Ascending aorta (tissue), 2 donors: ENCODE data around the gene MAD2L1. TPM values are rescaled to one million over a fixed set of nuclear protein-coding genes. Genes with fewer than 3 reads are reported as not detected.

Source experiments
- DNase-seq, 2 donors: peaks; one replicate each; pipeline ENCODE4 v3.0.0-alpha.2; 2019; ENCODE audit warnings: low spot score in 2 of 2
- H3K27ac ChIP-seq, 2 donors: fragments of 200-600 bp; sonication (generic); one replicate each; pipeline ENCODE4 v1.5.1; 2016 to 2017; ENCODE audit warnings: mild to moderate bottlenecking in 1 of 2
- H3K27me3 ChIP-seq: fragments of 200-600 bp; sonication (generic); one replicate; pipeline ENCODE4 v1.5.1; 2017
- H3K36me3 ChIP-seq, 2 donors: fragments of 200-600 bp; sonication (generic); one replicate each; pipeline ENCODE4 v1.5.1; 2016
- H3K4me1 ChIP-seq, 2 donors: fragments of 200-600 bp; sonication (generic); one replicate each; pipeline ENCODE4 v1.5.1; 2016 to 2017; ENCODE audit warnings: mild to moderate bottlenecking in 1 of 2
- H3K4me3 ChIP-seq, 2 donors: fragments of 200-600 bp; sonication (generic); one replicate each; pipeline ENCODE4 v1.5.1; 2016 to 2017; ENCODE audit warnings: mild to moderate bottlenecking in 1 of 2
- H3K9me3 ChIP-seq, 2 donors: fragments of 200-600 bp; sonication (generic); one replicate each; pipeline ENCODE4 v1.5.1; 2016
- intact Hi-C: fragments of 100-400 bp; cut with DNase I; formaldehyde crosslinking; loops from one replicate; pipeline ENCODE4 v1.15.1; 2023
- total RNA-seq: library from RNA; depleted of rRNA; stranded (reverse); fragments of >200 nt; gene quantifications from one replicate; pipeline ENCODE4 v1.1.0, GENCODE V29; 2016
- TF ChIP-seq, protein P1 (sequence below), 3 experiments: fragments of 200-600 bp in 2 of 3; fragments of 450-650 bp in 1 of 3; sonication (generic) in 2 of 3; IDR thresholded peaks; one replicate each; pipeline ENCODE4 v1.5.1; 2016 to 2019; ENCODE audit warnings: antibody characterized with exemption in 3 of 3, mild to moderate bottlenecking in 1 of 3, moderate library complexity in 1 of 3

Gene MAD2L1
- total RNA-seq, 1 donor from 2014 or later = 12.8 TPM

DNA sequence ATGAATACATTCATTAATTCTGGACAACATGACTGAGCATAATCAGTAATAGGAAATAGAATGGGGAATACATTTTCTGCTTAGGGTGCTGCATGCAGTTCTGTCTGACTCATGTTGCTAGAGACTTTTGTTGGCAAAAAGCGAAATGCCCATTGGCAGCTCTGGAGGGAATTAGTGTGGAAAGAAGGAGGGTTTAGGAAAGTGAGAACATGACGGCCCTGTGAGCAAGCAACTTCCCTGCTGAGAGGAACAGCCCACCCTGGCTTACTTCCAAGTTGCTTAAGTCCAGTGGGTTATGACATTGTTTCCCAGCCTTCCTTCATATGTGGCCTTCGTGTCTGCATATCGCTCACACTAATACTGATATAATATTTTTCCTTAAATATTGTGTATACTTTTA lies 13.8 kb downstream of the MAD2L1 start:
- peak; percentile 63 to 96 for DNase-seq
- H3K4me3 ChIP-seq = no peak overlapping the region
- no peaks in the 10 kb centered on the region for H3K27me3 ChIP-seq
- H3K9me3 ChIP-seq = no peaks in the 10 kb centered on the region
- H3K36me3 ChIP-seq = no peaks in the 10 kb centered on the region
- peak overlapping the region; percentile 77 to 87 for H3K27ac ChIP-seq
- H3K4me1 ChIP-seq = peaks cover 6 to 24% of the 10 kb centered on the region in 2 donors
- TF ChIP-seq, protein P1, sequence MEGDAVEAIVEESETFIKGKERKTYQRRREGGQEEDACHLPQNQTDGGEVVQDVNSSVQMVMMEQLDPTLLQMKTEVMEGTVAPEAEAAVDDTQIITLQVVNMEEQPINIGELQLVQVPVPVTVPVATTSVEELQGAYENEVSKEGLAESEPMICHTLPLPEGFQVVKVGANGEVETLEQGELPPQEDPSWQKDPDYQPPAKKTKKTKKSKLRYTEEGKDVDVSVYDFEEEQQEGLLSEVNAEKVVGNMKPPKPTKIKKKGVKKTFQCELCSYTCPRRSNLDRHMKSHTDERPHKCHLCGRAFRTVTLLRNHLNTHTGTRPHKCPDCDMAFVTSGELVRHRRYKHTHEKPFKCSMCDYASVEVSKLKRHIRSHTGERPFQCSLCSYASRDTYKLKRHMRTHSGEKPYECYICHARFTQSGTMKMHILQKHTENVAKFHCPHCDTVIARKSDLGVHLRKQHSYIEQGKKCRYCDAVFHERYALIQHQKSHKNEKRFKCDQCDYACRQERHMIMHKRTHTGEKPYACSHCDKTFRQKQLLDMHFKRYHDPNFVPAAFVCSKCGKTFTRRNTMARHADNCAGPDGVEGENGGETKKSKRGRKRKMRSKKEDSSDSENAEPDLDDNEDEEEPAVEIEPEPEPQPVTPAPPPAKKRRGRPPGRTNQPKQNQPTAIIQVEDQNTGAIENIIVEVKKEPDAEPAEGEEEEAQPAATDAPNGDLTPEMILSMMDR (IDR thresholded peaks at IDR 0.05) = no peak
- intact Hi-C loops = loop anchor here (2.0 to 10.0 kb wide), 3 partner anchors 266 to 598 kb away; no protein-coding TSS in a partner anchor

- H3K36me3 ChIP-seq = no peaks in the 10 kb centered on the region
- no peaks in the 10 kb centered on the region for H3K9me3 ChIP-seq
- peaks cover 6 to 24% of the 10 kb centered on the region in 2 donors for H3K4me1 ChIP-seq
- H3K27ac ChIP-seq = peak overlapping the region; percentile 59 to 87
- no peaks in the 10 kb centered on the region for H3K27me3 ChIP-seq
- intact Hi-C loops = loop anchor here (5.0 to 10.0 kb wide), 2 partner anchors 264 to 596 kb away; no protein-coding TSS in a partner anchor
- H3K4me3 ChIP-seq = no peak overlapping the region
- TF ChIP-seq, protein P1 (IDR thresholded peaks at IDR 0.05) = no peak
- no peak for DNase-seq
Observed at GRCh38 chr4:120051253-120051652, 15.4 kb downstream of the MAD2L1 start.

DNA sequence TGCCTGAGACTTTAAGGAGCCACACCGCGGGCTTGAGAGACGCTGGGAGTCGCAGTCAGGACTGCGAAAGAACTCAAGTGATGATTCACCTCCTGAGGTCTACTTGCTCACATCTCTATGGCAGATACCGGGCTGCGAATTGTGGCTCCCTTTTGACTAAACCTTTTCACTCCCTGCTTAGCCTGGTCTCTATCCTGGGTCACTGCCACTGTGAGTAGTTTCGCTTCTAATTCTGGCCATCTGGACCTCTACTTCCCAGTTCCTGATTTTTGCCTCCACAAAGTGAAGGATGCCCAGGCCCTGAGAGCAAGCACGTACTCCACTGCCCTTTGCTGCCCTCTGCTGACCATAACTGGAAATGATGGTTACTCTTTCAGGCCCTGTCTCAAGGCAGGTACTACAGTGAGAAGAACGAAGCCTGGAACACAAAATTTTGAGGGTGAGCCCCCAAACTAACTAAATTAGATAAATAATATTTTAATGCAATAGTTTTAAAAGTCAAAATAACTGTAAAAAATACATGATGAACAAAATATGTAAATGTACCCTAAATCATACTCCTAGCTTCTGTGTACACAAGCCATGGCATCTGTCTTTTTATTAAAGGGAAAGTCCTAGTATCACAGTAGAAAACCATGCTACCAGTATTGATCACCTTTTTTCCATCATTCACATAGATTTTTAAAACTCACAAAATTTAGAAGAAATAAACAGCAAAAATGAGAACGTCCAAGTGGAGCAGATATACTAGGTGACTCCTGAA lies 16.7 kb downstream of the MAD2L1 start:
- Histone ChIP-seq H3K9me3 (peaks cover 0 to 2% of the 10 kb centered on the region in 2 donors), H3K4me1 (peaks cover 6 to 15% of the 10 kb centered on the region in 2 donors), H3K27me3 (no peaks in the 10 kb centered on the region), H3K27ac (peak overlapping the region; percentile 78 to 80), H3K4me3 (peak overlapping the region; percentile 35 to 56), H3K36me3 (no peaks in the 10 kb centered on the region)
- intact Hi-C loops = loop anchor here (1.0 to 10.0 kb wide), 6 partner anchors 217 to 595 kb away; partner anchors contain the start of gene PDE5A
- TF ChIP-seq, protein P1 (IDR thresholded peaks at IDR 0.05) = peak; percentile 76 to 89 (median 81)
- peak; percentile 23 to 95 for DNase-seq

- no peaks in the 10 kb centered on the region for H3K36me3 ChIP-seq
- H3K9me3 ChIP-seq = peaks cover 0 to 21% of the 10 kb centered on the region in 2 donors
- intact Hi-C loops = no loop called here
- DNase-seq = no peak
- H3K27ac ChIP-seq = no peak overlapping the region
- no peaks in the 10 kb centered on the region for H3K27me3 ChIP-seq
- no peak overlapping the region for H3K4me3 ChIP-seq
- H3K4me1 ChIP-seq = no peaks in the 10 kb centered on the region
- TF ChIP-seq, protein P1 (IDR thresholded peaks at IDR 0.05) = no peak
Observed at GRCh38 chr4:120043828-120044227, 22.8 kb downstream of the MAD2L1 start.

GRCh38 chr4:120037411-120037810 lies 29.2 kb downstream of the MAD2L1 start:
- H3K9me3 ChIP-seq = no peaks in the 10 kb centered on the region
- H3K4me3 ChIP-seq = no peak overlapping the region
- no peaks in the 10 kb centered on the region for H3K4me1 ChIP-seq
- no peaks in the 10 kb centered on the region for H3K36me3 ChIP-seq
- no peak overlapping the region for H3K27ac ChIP-seq
- intact Hi-C loops = no loop called here
- DNase-seq = no peak
- TF ChIP-seq, protein P1 (IDR thresholded peaks at IDR 0.05) = no peak
- no peaks in the 10 kb centered on the region for H3K27me3 ChIP-seq
